HG02763 (cell line): ENCODE results near the gene ZKSCAN3.
"Not testable (repeated sequence)": the region's sequence is repeated elsewhere in the genome, so short reads cannot be mapped to it uniquely, and the experiment has no call there.

Source experiments
- ATAC-seq: cut with Tn5 transposase; IDR thresholded peaks from one replicate; pipeline ENCODE4 v1.9.1; 2021; ENCODE audit warnings: mild to moderate bottlenecking, moderate library complexity; ENCODE audit not compliant: unreplicated experiment

Gene ZKSCAN3

DNA sequence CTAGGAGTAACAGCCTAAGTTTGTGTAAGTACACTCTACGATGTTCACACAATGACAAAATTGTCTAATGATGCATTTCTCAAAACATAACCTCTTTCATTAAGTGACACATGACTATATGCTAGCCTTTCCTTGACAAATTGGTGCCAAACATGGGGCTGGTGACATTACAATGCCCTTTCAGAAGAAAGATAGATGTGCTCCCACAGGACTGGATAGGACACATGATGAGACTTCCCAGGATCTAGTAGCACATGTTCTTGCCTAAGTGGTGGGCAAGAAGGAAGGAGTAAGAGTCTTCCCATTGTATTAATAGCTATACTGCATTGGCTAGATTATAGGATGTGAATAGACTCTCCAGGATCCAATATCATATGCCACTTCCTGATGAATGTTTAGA is 21.5 kb downstream of the ZKSCAN3 start:
- ATAC-seq, result no peak

- ATAC-seq, result peak; percentile 51
Measured at GRCh38 chr6:28371706-28372451, 22.1 kb downstream of the ZKSCAN3 start.

- no peak for ATAC-seq
Measured at GRCh38 chr6:28373925-28374324, 24.2 kb downstream of the ZKSCAN3 start.

DNA sequence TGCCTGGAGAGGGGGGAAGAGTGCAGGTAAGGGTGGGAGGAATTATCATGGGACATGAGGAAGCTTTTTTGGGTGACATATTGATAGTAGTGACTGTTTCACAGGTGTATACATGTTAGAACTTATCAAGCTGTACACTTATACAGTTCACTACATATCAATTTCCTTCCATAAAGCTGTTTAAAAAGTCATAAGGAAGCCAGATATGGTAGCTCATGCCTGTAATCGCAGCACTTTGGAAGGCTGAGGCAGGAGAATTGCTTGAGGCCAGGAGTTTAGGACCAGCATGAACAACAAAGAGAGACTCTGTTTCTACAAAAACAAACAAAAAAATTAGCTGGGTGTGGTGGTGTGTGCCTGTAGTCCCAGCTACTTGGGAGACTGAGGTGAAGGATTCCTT is 28.1 kb downstream of the ZKSCAN3 start:
- no peak for ATAC-seq

DNA sequence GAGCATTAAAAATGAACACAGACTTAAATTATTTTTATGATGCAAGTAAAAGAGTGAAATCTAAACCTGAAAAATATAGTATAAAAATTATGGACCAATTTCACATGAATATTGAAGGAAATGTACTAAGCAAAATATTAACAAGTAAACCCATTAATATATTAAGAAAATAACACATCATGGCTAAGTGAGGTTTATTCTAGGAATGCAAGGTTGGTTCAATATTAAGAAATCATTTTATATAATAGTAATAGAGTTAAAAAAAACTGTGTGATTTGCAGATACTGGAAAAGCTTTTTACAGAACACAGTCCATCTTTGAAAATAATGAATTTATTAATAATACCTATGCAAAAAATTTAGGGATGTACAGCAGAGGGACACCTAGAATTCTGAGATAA is 28.9 kb downstream of the ZKSCAN3 start:
- no peak for ATAC-seq

- no peak for ATAC-seq
Measured at GRCh38 chr6:28380381-28380780, 30.6 kb downstream of the ZKSCAN3 start.

DNA sequence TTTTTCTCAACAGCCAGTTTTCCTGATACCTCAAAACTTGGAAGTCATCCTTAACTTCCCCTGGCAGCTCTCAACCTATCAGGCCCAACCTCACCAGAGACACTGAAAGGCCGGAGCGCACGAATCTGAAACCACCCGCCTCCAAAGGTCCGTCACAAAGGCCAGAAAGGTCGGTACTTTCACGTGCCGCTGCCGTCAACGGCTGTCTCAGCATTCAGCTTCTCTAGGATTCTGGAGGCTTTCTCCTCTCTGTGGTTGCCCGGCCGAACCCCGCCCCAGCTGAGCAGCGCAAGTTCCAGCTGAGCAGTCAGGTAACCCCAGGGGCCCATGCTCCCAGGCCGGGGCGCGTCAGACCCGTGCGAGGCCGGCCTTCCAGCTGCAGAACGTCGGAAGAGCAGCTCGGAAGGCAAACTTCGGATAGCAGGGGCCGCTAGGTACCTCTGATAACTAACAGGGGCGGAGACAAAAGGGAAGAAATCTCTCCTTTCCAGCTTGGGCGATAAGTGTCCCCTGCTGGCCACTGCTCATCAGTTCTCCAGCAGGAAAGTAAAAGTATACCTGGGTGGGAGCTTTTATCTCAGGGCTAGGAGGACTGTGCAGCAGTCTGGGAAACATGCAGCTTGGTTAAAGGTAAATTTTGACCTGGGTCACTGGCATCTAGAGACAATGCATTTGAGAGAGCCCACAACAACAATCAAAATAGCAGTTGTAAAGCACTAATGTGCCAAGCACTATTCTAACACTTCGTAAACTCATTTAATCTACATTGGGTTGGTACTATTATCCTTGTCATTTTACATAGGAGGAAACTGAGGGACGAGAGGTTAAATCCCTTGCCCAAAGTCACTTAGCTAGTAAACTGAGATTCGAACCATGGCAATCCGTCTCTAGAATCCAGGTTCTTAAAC is 33.7 kb downstream of the ZKSCAN3 start:
- peak; percentile 83 for ATAC-seq

DNA sequence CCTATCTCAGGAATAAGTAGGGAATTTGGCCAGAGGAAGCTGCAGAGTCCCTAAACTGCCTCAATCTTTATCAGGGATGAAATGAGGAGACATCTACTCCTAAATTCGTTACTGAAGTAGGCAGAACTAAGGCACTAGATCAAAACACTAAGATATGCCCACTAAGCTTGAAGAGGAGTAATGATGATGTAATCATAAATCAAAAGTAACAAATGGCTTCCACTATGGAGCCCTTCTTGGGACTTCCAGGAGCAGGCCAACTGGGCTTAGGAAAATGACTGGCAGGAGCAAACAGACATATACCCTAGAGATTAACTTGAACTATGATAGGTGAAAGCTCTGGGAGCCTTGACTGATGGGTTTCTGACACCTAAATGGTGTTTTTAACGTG is 34.4 kb downstream of the ZKSCAN3 start:
- ATAC-seq, result no peak

GRCh38 chr6:28390688-28391087 is 40.9 kb downstream of the ZKSCAN3 start:
- ATAC-seq, result no peak

DNA sequence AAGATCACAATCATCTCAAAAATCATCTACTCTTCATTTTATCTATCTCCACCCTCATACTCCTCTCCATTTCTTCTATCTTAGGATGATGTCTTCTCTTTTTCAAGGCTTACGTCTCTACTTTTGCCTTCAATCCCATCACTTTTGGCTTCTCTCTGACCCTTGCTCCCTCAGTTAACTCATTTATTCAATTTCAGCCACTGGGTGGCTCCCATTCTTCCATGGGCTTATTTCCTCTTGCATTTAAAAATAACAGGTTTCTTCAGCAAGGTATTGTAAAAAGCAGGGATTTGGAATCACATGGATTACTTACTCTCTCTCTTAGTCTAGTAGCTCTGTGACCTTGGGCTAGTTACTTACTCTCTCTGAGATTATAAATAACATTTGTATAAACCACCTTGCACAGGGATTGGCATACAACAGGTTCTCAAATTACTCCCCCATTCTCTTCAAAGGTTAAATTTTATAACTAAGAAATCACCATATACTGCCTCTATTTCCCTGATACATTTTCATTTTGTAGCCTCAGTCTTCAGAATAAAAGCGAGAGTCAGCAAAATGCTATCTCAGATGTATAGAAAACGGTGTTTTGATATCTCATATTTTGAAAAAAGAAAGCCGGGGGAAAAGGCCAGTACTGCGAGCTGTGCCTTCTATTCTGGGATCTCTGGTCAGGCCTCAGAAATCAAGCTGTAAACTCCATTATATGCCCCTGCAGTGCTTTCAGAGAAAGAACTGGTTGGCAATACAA is 44.3 kb downstream of the ZKSCAN3 start:
- ATAC-seq, result no peak

GRCh38 chr6:28395918-28396317 is 46.2 kb downstream of the ZKSCAN3 start:
- no peak for ATAC-seq

GRCh38 chr6:28399350-28400121 is 49.8 kb downstream of the ZKSCAN3 start, which contains the start of gene ZSCAN12:
TSS of gene ZSCAN12 (minus strand) at chr6:28399747. CDS start at chr6:28398405, 1,342 bp downstream.
- ATAC-seq, result peak; percentile 90

DNA sequence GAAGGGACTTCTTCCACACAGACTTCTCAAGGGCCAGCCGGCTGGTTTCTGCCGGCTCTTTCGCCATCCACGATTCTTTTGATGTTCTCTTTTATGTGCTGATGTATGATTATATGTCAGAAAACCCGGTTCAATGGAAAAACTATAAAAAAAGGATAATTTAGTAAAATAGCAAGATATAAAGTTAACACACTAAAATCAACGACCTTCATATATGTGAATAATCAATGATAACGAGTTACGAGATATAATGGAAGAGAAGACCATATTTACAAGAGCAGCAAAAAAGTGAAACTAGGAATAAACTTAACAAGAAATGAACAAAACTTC is 50.3 kb downstream of the ZKSCAN3 start:
- ATAC-seq, result no peak

DNA sequence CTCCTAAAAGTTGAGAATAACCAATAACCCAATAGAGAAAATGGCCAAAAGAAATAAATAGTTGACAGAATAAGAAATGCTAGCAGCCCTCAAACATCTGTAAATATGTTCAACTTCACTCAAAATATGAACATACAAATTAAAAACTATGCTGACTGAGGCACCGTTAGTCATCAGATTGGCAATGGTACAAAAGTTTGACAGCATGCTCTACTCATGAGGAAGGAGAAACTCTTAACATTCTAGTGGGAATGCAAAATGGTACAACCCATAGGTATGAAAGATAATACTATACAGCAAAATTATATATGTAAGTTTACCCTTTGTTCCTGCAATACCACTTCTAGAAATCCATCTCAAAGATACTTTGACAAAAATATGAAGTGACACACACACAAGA is 51.4 kb downstream of the ZKSCAN3 start:
- ATAC-seq, result no peak

- no peak for ATAC-seq
Measured at GRCh38 chr6:28402197-28402596, 52.5 kb downstream of the ZKSCAN3 start.

DNA sequence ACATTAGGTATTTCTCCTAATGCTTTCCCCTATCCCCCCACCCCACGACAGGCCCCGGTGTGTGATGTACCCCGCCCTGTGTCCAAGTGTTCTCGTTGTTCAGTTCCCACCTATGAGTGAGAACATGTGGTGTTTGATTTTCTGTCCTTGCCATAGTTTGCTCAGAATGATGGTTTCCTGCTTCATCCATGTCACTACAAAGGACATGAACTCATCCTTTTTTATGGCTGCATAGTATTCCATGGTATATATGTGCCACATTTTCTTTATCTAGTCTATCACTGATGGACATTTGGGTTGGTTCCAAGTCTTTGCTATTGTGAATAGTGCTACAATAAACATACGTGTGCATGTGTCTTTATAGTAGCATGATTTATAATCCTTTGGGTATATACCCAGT is 54.2 kb downstream of the ZKSCAN3 start:
- ATAC-seq, result not testable (repeated sequence)

- no peak for ATAC-seq
Measured at GRCh38 chr6:28407401-28407800, 57.7 kb downstream of the ZKSCAN3 start.

GRCh38 chr6:28408076-28408802 is 58.5 kb downstream of the ZKSCAN3 start:
- ATAC-seq, result no peak

GRCh38 chr6:28410767-28411166 is 61.0 kb downstream of the ZKSCAN3 start:
- no peak for ATAC-seq

- ATAC-seq, result no peak
Measured at GRCh38 chr6:28413681-28414080, 63.9 kb downstream of the ZKSCAN3 start.
